GM19467 (cell line): Measurements from ENCODE around the gene KCTD13.
"Not testable (repeated sequence)": the region's sequence is repeated elsewhere in the genome, so short reads cannot be mapped to it uniquely, and the experiment has no call there.

Source experiments
- ATAC-seq: cut with Tn5 transposase; IDR thresholded peaks from one replicate; pipeline ENCODE4 v1.9.1; 2021; ENCODE audit warnings: mild to moderate bottlenecking, moderate library complexity; ENCODE audit not compliant: unreplicated experiment

Gene KCTD13, protein sequence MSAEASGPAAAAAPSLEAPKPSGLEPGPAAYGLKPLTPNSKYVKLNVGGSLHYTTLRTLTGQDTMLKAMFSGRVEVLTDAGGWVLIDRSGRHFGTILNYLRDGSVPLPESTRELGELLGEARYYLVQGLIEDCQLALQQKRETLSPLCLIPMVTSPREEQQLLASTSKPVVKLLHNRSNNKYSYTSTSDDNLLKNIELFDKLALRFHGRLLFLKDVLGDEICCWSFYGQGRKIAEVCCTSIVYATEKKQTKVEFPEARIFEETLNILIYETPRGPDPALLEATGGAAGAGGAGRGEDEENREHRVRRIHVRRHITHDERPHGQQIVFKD

DNA sequence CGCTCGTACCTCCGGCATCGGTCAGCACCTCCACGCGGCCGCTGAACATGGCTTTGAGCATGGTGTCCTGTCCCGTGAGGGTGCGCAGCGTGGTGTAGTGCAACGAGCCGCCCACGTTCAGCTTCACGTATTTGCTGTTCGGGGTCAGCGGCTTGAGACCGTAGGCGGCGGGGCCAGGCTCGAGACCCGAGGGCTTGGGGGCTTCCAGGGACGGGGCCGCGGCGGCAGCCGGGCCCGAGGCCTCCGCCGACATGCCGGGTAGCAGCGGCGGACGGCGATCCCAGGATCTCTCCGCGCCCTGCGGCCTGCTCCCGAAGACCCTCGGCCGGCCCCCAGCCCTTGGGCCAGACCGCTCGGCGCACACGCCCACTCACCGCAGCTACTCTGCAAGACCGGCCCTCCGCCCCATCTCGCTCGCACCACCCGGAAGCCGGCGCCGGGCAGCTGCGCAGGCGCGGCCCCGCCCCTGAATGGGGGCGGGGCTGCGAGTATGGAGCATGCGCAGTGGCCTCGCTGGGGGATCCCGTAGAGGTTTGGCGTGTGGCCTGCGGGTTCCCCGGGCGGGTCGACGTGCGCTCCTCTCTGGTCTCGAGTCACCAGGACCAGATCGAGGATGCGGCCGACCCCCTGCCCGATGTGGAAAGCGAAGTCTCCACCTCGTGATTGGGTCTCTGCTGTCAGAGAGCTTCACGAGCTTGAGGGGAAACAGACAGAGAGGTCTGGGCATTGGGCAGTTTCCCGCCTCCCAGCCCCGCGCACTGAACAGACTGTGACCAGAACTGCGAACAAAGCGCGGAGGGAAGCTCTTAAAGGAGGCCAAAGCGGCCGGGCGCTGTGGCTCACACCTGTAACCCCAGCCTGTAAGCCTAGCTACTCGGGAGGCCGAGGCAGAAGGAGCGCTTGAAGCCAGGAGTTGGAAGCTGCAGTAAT is at the start of gene KCTD13:
TSS of gene KCTD13 (minus strand) at position 446 of the 930 bp plus-strand sequence. CDS start at position 253, 193 bp downstream.
- ATAC-seq = peak; percentile 88

DNA sequence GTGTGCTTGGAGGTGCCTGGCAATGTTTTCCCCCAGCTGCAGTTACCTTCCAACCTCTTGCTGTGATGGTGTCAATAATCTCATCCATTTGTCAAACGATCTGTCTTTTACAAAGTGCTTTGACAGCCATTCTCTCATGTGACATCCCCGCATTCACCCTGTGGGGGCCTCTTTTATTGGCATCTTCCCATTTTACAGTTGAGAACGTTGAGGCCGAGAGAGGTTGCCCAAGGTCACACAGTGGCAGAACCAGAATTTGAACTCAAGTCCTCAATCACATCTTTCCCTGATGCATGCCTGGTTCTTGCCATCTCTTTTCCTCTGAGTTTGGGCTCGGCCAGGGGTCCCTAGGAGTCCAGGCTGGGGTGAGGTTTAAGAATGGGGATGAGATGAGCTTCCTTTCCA is 49.1 kb upstream of the KCTD13 start:
- no peak for ATAC-seq

DNA sequence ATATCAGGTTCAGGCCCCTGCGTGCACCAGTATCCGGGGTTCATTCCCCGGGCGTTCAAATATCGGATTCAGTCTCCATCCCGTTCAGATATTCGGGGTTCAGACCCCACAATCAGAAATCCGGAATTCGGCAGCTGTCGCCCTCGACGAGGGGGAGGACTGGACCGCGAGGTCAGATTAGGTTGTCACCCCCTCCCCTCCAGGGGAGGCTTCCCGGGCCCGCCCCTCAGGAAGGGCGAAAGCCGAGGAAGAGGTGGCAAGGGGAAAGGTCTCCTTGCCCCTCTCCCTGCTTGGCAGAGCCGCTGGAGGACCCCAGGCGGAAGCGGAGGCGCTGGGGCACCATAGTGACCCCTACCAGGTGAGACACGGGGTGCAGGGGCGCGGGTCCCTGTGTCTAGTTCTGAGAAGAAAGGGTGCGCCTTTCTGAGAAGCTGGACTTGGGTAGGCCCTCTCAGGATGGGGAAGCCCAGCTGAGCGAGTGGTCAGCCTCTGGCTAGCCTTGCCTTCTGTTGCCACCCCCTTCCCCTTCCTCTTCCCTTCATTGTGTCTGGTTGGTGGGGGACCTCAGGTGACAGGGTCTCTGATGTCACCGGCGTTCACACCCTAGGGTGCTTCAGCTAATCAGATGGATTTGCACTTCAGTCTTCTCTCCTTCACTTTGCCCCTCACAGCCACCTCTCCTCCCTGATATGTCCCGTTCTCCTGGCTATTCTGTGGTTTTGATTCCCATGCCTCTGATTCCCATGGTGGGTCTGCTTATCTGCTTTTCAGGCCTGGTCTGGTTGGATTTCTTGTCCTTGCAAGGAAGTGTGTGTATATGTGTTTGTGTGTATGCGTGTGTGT is 48.5 kb upstream of the KCTD13 start:
- ATAC-seq = no peak

DNA sequence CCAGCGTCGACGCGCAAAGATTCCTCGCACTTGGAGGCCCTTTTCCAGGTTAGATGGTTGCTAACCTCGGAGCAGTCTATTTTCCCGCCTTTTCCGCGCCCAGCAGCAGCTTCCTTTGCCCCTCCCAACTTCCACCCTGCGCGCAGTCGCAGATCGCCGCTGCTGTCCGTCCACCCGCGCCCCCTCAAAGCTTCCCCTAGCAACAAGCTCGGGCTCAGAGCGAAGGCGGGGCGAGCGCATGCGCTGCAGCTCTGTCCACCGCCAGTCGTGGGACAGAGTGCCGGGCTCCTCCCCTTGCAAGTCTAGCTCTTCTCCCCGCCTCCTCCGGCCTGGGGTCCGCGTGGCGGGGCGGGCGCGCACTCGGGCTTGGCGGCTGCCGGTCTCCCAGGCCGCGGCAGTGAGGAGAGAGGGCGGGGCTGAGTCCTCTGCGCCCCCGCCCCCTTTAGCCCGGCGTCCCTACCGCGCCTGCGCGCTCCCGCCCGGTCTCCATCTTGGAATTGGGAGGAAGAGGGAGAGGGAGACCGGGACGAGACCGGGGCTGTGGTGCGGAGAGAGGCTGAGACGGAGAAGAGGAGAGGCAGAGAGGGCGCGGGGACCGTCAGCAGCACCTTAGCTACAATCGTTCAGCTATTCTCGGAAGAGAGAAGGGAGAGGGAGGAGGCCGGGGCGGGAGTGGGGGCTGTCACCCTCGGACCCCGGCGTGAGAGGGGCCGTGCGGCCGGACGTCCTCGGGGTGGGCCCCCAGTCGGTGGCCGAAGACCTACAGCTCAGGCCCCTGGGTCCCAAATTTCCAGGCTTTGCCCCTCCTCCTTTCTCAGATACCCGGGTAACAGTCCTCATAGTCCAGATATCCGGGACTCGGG is 47.6 kb upstream of the KCTD13 start, which contains the start of gene TAOK2:
TSS of gene TAOK2 (plus strand) at position 485 of the 863 bp plus-strand sequence. CDS start 3,905 bp downstream, outside the sequence.
- peak; percentile 95 for ATAC-seq

DNA sequence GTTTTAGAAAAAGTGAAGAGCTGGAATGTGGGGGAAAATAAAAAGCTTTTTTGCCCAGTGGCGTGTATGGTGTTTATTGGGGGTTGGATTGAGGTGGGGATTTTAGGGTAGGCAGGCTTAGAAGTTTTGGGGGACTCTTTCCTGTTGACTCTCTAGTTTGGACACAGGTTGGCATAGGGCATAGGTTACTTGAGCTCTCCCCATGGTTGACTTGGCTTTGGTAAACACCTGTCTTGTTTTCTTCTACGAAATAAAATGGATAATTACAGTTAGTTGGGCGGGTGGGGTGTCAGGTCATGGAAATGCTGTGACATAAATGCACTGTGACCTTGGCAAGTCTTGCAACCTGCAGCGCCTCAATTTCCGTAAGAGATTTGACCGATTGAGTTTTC is 47.0 kb upstream of the KCTD13 start:
- ATAC-seq = no peak

DNA sequence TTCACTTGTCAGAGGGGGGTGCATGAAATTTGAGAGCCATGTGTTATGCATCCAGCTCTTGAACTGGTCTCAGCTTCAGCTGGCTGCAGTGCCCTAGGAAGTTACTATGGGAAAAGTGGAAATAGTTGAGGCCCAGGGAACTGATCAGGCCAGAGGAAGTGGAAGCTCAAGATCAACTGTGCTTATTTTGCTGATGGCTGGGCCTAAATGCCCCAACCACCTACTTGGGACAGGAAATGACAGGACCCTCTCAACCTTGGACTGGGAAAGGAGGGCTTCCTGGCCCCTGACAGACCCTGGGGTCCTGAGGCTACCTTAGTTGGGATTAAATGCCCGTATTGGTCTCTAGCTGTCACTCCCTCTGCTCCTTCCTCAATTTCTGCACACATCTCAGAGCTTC is 46.5 kb upstream of the KCTD13 start:
- no peak for ATAC-seq

DNA sequence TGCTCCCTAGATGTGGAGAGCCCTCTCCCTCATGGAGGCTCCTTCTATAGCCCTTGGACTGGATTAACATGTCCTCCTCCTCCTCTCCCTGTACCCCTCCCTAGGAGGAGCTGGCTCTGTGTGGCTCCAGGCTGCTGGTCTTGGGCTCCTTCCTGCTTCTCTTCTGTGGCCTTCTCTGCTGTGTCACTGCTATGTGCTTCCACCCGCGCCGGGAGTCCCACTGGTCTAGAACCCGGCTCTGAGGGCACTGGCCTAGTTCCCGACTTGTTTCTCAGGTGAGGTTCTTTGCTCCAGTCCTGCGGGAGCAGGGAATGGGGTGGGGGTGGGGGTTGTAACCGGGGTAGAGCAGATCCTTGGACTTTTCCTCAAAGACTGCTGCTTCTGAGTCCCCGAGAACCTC is 45.3 kb upstream of the KCTD13 start:
- no peak for ATAC-seq

DNA sequence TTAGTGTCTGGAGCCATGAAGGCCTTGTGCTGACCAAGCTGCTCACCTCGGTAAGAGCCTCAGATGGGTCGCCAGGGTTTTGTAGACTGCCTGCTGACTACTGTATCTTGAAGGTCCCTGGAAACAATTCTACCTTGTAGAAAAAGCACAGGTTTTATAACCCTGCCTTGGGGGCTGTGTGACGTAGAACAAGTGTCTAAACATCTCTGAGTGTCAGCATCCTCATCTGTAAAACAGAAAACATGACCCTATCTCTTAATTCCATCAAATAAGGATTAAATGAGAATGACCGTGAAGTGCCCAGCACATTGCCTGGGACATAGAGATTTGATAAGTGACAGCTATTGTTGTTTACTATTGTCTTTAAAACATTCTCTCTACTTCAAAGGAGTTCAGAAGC is 42.2 kb upstream of the KCTD13 start:
- ATAC-seq = no peak

DNA sequence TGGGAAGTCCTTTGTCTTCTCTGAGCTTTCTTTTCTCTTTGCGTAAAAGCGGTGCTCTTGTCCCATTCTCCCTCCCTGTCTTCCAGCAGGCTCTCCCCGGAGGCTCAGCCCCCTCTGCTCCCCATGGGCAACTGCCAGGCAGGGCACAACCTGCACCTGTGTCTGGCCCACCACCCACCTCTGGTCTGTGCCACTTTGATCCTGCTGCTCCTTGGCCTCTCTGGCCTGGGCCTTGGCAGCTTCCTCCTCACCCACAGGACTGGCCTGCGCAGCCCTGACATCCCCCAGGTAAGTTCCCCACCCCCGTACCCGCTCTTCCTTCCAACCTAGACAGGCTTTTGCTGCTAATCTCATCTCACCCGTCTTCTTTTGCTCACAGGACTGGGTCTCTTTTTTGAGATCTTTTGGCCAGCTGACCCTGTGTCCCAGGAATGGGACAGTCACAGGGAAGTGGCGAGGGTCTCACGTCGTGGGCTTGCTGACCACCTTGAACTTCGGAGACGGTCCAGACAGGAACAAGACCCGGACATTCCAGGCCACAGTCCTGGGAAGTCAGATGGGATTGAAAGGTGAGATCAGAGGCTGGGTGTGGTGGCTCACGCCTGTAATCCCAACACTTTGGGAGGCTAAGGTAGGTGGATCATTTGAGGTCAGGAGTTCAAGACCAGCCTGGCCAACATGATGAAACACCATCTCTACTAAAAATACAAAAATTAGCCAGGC is 37.2 kb upstream of the KCTD13 start:
- ATAC-seq = no peak

DNA sequence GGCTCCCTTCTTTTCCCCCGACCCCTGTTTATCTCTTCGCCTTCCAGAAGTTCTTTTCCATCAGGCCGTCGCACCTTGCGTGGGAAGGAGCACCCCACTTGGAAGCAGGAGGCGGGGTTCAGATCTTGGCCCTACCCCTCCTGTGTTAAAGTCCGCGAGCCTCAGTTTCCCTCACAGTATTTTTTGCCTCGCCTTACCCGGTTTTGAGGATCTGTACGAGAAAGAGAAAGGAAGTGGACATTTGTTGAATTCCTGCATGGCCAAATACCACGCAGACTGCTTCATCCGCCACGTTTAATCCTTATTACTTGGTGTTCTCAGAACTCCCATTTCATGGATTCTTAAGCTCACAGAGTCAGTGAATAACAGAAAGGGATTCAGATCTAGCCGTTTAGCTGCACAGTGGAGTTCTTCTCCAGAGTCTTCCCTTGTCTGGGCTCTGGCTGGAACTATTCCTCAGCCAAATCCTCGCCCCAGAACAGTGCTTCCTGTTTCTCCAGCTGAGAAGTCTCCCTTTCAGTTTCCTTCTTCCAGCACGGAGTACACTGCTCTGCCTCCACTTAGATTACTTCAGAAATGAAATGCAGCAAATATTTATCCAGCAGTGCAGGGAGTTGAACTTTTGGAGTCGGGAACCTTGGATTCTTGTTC is 36.4 kb upstream of the KCTD13 start:
- ATAC-seq = no peak

DNA sequence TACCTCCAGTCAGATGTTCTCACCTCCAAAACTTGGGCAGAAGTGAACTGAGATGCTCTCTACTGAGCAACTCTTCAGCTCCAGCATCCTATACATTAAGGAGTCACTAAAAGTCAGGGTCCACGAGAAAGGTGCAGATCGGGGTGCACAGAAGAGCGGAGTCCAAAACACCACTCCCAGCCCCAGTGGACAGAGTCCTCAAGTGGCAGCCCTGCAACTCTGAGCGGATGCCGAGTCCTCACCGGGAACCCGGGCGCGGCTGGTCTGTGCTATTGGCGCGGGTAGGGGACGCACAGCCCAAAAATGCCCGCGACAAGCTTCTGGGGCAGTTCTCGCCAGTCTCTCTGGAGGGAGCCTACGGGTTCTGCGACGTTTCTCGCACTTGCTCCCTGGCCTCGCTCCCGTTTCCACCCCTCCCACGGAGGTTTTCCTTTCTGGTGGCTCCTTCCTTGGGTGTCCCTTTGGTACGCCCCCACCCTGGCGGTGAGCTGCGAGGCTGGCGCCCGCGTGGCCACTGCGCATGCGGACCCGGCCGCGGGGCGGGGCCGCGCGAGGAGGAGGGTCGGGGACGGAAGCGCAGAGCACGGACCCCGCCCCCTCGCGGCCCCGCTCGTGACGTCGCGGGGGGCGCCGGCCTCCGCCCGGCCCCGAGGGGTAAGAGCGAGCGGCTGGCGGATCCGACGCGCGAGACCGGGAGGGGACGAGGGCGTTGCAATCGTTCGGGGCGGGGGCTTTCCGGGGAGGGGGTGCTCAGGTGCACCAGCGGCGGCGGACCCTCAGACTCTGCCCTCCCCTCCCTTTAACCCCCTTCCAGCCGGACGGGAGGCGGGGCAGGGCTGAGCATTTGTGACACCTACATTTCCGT is 35.7 kb upstream of the KCTD13 start, which contains the start of gene TMEM219:
TSS of gene TMEM219 (plus strand) at position 601 of the 865 bp plus-strand sequence. CDS start 1,065 bp downstream, outside the sequence.
- peak; percentile 81 for ATAC-seq

DNA sequence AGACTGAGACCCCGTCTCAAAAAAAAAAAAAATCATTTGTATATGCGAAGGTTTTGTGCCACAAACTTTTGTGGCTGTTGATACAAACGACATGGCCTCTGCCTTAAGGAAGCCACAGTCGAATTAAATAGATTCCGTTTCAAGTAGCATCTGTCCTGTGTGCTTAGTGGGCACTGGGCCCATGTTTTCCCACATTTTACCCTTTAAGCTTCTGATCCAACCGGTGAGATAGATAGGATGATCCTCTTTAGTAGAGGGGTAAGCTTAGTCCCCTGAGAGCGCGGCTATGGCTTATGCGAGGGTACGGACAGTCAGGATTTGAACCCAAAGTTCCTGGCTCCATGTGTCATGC is 35.1 kb upstream of the KCTD13 start:
- no peak for ATAC-seq

DNA sequence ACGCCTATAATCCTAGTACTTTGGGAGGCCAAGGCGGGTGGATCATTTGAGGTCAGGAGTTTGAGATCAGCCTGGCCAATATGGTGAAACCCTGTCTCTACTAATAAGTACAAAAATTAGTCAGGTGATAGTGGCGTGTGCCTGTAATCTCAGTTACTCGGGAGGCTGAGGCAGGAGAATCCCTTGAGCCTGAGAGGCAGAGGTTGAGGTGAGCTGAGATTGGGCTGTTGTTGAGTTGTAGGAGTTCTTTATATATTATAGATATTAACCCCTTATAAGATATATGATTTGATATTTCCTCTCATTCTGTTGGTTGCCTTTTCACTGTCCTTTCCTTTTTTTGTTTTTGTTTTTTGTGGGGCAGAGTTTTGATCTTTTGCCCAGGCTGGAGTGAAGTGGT is 33.8 kb upstream of the KCTD13 start:
- not testable (repeated sequence) for ATAC-seq

DNA sequence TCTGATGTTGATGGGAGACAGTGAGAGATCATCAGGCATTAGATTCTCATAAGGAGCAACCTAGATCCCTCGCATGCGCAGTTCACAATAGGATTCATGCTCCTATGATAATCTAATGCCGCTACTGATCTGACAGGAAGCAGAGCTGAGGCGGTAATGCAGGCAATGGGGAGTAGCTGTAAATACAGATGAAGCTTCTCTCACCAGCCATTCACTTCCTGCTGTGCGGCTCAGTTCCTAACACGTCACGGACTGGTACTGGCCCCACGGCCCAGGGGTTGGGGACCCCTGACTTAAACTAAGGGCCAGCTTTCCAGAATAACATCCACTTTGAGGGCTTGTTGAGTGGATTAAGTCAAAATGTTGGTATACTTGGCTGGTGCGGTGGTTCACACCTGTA is 33.3 kb upstream of the KCTD13 start:
- ATAC-seq = no peak

DNA sequence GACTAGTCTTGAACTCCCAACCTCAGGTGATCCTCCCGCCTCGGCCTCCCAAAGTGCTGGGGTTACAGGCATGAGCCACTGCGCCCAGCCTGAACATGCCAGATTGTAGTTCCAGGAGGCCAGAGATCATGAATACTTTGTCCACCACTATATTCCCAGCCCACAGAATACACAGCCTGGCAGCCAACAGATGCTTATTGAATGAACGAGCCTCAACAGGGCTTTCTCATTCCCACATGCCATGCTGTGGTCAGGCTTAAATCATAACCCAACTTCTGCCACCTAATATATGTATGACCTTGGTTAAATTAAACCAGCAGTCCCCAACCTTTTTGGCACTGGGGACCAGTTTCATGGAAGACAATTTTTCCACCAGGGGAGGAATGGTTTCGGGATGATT is 32.7 kb upstream of the KCTD13 start:
- ATAC-seq = no peak

DNA sequence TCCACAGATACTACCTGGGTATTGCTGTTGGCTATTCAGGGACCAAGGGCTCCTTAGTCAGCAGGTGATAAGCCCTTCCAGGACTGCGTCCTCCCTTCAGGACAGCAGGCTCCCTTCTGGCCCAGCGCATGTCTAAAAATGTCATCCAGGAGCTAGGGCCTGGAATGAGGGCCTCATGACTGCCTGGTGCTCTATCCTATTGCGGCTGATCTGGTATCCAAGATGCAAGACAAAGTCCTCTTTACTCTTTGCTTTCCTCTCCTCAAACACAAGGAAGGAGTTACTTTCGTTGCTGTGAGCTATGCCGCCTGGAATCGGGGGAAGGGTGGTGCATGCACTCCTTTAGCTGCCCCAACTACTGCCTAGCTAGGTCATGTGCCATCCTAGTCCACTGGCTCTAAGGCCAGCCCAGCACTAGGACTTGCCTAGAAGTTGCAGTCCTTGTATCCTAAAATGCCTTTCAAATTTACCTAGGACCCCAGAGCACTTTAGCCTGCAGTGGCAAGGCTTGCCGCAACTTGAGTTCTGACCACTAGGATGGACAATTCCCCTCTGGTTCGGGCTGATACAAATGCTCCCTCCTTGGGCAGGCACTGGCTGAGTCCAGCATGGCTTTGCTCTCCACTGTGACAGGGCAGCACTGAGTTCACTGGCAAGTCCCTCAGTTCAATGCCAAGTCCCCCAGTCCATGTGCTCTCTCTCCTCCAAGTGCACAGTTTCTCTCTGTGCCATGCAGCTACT is 25.8 kb upstream of the KCTD13 start:
- no peak for ATAC-seq

DNA sequence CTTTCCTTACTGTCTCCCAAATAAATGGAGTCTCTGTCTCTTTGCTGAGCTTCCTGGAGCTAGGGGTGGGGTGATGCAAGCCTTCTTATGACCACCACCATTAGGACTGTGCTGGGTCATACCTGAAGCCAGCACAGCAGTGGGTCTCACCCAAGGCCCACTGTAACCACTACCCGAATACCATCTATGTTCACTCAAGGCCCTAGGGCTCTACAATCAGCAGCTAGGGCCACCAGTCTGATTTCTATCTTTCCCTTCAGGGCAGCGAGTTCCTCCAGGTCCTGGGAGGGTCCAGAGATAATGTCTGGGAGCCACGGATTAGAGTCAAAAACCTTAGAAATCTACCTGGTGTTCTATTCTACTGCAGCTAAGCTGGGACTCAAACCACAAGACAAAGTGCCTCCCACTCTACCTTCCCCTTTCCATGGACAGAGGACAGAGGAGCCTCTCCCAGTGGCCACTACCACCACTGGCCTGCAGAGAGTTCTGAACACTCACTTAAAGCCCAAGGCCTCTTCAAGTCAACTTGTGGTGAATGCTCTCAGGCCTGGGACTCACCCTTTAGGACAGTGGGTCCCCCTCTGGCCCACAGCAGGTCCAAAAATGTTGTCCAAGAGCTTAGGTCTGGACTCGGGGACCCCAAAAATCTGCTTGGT is 24.9 kb upstream of the KCTD13 start:
- no peak for ATAC-seq
